ENCODE results near the gene CADPS.

The CADPS gene

GRCh38 chr3:62553811-62554210 is 321.4 kb downstream of the CADPS start:
- DNase-seq (ENCODE audit: low read depth in 1 of 2, low spot score in 1 of 2) = no peak
- Histone ChIP-seq H3K4me3 (replicated peaks; ENCODE audit: insufficient read depth, low read length) (no peak overlapping the region), H3K27ac (replicated peaks) (no peak overlapping the region), H3K27me3 (ENCODE audit: insufficient read depth, poor library complexity, severe bottlenecking) (no peaks in the 10 kb centered on the region)
- no peak for TF ChIP-seq GABPA (IDR thresholded peaks at IDR 0.05; ENCODE audit: low read depth)
- no peak for TF ChIP-seq CTCF (IDR thresholded peaks at IDR 0.05; ENCODE audit: insufficient read depth, low read length)
- no peak for TF ChIP-seq REST (IDR thresholded peaks at IDR 0.05; ENCODE audit: insufficient replicate concordance, low read depth)
- TF ChIP-seq POLR2AphosphoS5 (IDR thresholded peaks at IDR 0.05; ENCODE audit: low read depth) = no peak
- TF ChIP-seq SPI1 (IDR thresholded peaks at IDR 0.05; ENCODE audit: borderline replicate concordance, low read depth) = no peak

GRCh38 chr3:62551556-62551955 is 323.7 kb downstream of the CADPS start:
- H3K27ac ChIP-seq (replicated peaks) = no peak overlapping the region
- TF ChIP-seq CTCF (IDR thresholded peaks at IDR 0.05; ENCODE audit: insufficient read depth, low read length) (no peak), SPI1 (IDR thresholded peaks at IDR 0.05; ENCODE audit: borderline replicate concordance, low read depth) (no peak), GABPA (IDR thresholded peaks at IDR 0.05; ENCODE audit: low read depth) (no peak), REST (IDR thresholded peaks at IDR 0.05; ENCODE audit: insufficient replicate concordance, low read depth) (no peak), POLR2AphosphoS5 (IDR thresholded peaks at IDR 0.05; ENCODE audit: low read depth) (no peak)
- no peak overlapping the region for H3K4me3 ChIP-seq (replicated peaks; ENCODE audit: insufficient read depth, low read length)
- no peaks in the 10 kb centered on the region for H3K27me3 ChIP-seq (ENCODE audit: insufficient read depth, poor library complexity, severe bottlenecking)
- no peak for DNase-seq (ENCODE audit: low read depth in 1 of 2, low spot score in 1 of 2)

GRCh38 chr3:62550439-62550838 is 324.8 kb downstream of the CADPS start:
- no peak for TF ChIP-seq POLR2AphosphoS5 (IDR thresholded peaks at IDR 0.05; ENCODE audit: low read depth)
- no peak for TF ChIP-seq CTCF (IDR thresholded peaks at IDR 0.05; ENCODE audit: insufficient read depth, low read length)
- no peak overlapping the region for H3K27ac ChIP-seq (replicated peaks)
- DNase-seq (ENCODE audit: low read depth in 1 of 2, low spot score in 1 of 2) = no peak
- H3K4me3 ChIP-seq (replicated peaks; ENCODE audit: insufficient read depth, low read length) = no peak overlapping the region
- H3K27me3 ChIP-seq (ENCODE audit: insufficient read depth, poor library complexity, severe bottlenecking) = no peaks in the 10 kb centered on the region

- no peaks in the 10 kb centered on the region for H3K27me3 ChIP-seq (ENCODE audit: insufficient read depth, poor library complexity, severe bottlenecking)
- TF ChIP-seq GABPA (IDR thresholded peaks at IDR 0.05; ENCODE audit: low read depth) (no peak), POLR2AphosphoS5 (IDR thresholded peaks at IDR 0.05; ENCODE audit: low read depth) (no peak), SPI1 (IDR thresholded peaks at IDR 0.05; ENCODE audit: borderline replicate concordance, low read depth) (no peak), CTCF (IDR thresholded peaks at IDR 0.05; ENCODE audit: insufficient read depth, low read length) (no peak), REST (IDR thresholded peaks at IDR 0.05; ENCODE audit: insufficient replicate concordance, low read depth) (no peak)
- H3K27ac ChIP-seq (replicated peaks) = no peak overlapping the region
- no peak for DNase-seq (ENCODE audit: low read depth in 1 of 2, low spot score in 1 of 2)
- no peak overlapping the region for H3K4me3 ChIP-seq (replicated peaks; ENCODE audit: insufficient read depth, low read length)
Observed at GRCh38 chr3:62548528-62549205, 326.5 kb downstream of the CADPS start.
